Neural progenitor cell (in vitro differentiated cells): Measurements from ENCODE around the gene KIAA1191. TPM values are rescaled to one million over a fixed set of nuclear protein-coding genes. Genes with fewer than 3 reads are reported as not detected.

Experiments
- DNase-seq: peaks from one replicate; pipeline ENCODE4 v3.0.0-alpha.2; 2016; ENCODE audit warnings: low spot score
- H2AFZ ChIP-seq: fragments of 200-600 bp; sonication (generic); replicated peaks from 2 replicates; pipeline ENCODE4 v1.6.1; 2016; ENCODE audit warnings: antibody characterized with exemption
- H3F3A ChIP-seq: fragments of 200-600 bp; sonication (generic); 2 replicates; pipeline ENCODE4 v1.6.1; 2016; ENCODE audit warnings: antibody characterized with exemption, low read depth
- H3K27ac ChIP-seq: fragments of 200-600 bp; sonication (generic); 2 replicates; pipeline ENCODE4 v1.5.1; 2016; ENCODE audit warnings: mild to moderate bottlenecking
- H3K27me3 ChIP-seq: fragments of 200-600 bp; sonication (generic); 2 replicates; pipeline ENCODE4 v1.6.1; 2016; ENCODE audit warnings: mild to moderate bottlenecking, moderate library complexity
- H3K36me3 ChIP-seq: fragments of 200-600 bp; sonication (generic); 2 replicates; pipeline ENCODE4 v1.5.1; 2016
- H3K4me1 ChIP-seq: fragments of 200-600 bp; sonication (generic); 2 replicates; pipeline ENCODE4 v1.6.1; 2016; ENCODE audit warnings: mixed run types
- H3K4me2 ChIP-seq: fragments of 200-600 bp; sonication (generic); 2 replicates; pipeline ENCODE4 v1.6.1; 2016
- H3K4me3 ChIP-seq: fragments of 200-600 bp; sonication (generic); 2 replicates; pipeline ENCODE4 v1.5.1; 2016
- H3K79me2 ChIP-seq: fragments of 200-600 bp; sonication (generic); 2 replicates; pipeline ENCODE4 v1.6.1; 2016; ENCODE audit warnings: low read depth
- H3K9ac ChIP-seq: fragments of 200-600 bp; sonication (generic); 2 replicates; pipeline ENCODE4 v1.6.1; 2016
- H3K9me3 ChIP-seq: fragments of 200-600 bp; sonication (generic); 2 replicates; pipeline ENCODE4 v1.5.1; 2016; ENCODE audit warnings: low read depth
- H4K20me1 ChIP-seq: fragments of 200-600 bp; sonication (generic); 2 replicates; pipeline ENCODE4 v1.6.1; 2016; ENCODE audit warnings: low read depth
- H3K27ac Mint-ChIP-seq: 3 replicates; pipeline ENCODE4 v1.8.0; 2021; ENCODE audit warnings: mixed read lengths
- H3K27me3 Mint-ChIP-seq: 2 replicates; pipeline ENCODE4 v1.8.0; 2022; ENCODE audit warnings: low read depth, mild to moderate bottlenecking, inconsistent platforms, moderate library complexity, mixed read lengths; ENCODE audit not compliant: insufficient read depth
- H3K36me3 Mint-ChIP-seq: 3 replicates; pipeline ENCODE4 v1.8.0; 2021; ENCODE audit warnings: mixed read lengths
- H3K4me1 Mint-ChIP-seq: 3 replicates; pipeline ENCODE4 v1.8.0; 2021; ENCODE audit warnings: mixed read lengths
- H3K4me3 Mint-ChIP-seq: 3 replicates; pipeline ENCODE4 v1.8.0; 2021; ENCODE audit warnings: mild to moderate bottlenecking, moderate library complexity, mixed read lengths
- H3K9me3 Mint-ChIP-seq: 3 replicates; pipeline ENCODE4 v1.8.0; 2020; ENCODE audit warnings: mixed read lengths
- EZH2 ChIP-seq: fragments of 200-600 bp; sonication (generic); IDR thresholded peaks from 2 replicates; pipeline ENCODE4 v1.6.1; 2017; ENCODE audit warnings: antibody characterized with exemption, mild to moderate bottlenecking, moderate library complexity
- EZH2phosphoT487 ChIP-seq: fragments of 200-600 bp; sonication (generic); IDR thresholded peaks from 2 replicates; pipeline ENCODE4 v1.6.1; 2017; ENCODE audit warnings: antibody characterized with exemption
- total RNA-seq: library from RNA; depleted of rRNA; stranded (reverse); fragments of >200 nt; gene quantifications from 2 replicates; pipeline ENCODE4 v1.2.3, GENCODE V29; 2015; ENCODE audit warnings: low replicate concordance
- TF ChIP-seq, protein P1 (sequence below): fragments of 200-600 bp; sonication (generic); IDR thresholded peaks from 2 replicates; pipeline ENCODE4 v1.5.1; 2017; ENCODE audit warnings: antibody characterized with exemption, mild to moderate bottlenecking

KIAA1191 gene
- total RNA-seq, 1 donor from 2014 or later = 116 TPM

DNA sequence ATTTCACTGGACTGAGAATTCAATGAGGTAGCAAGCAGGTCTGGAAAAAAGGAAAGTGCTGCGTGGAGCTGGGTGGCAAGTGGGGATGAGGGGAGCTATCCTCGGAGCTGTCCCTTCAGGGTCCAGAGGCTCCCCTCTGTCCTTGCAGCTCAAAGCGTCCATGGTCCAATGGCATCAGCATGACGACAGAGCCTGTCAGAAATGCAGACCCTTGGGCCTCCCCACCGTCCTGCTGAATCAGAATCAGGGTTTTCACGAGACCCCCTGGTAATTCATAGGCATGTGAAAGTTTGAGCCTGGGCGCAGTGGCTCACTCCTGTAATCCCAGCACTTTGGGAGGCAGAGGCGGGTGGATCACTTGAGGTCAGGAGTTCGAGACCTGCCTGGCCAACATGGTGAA, 32.5 kb upstream of the KIAA1191 start:
- H3K79me2 ChIP-seq = peaks cover 15% of the 10 kb centered on the region
- H2AFZ ChIP-seq = no peak overlapping the region
- TF ChIP-seq, protein P1, sequence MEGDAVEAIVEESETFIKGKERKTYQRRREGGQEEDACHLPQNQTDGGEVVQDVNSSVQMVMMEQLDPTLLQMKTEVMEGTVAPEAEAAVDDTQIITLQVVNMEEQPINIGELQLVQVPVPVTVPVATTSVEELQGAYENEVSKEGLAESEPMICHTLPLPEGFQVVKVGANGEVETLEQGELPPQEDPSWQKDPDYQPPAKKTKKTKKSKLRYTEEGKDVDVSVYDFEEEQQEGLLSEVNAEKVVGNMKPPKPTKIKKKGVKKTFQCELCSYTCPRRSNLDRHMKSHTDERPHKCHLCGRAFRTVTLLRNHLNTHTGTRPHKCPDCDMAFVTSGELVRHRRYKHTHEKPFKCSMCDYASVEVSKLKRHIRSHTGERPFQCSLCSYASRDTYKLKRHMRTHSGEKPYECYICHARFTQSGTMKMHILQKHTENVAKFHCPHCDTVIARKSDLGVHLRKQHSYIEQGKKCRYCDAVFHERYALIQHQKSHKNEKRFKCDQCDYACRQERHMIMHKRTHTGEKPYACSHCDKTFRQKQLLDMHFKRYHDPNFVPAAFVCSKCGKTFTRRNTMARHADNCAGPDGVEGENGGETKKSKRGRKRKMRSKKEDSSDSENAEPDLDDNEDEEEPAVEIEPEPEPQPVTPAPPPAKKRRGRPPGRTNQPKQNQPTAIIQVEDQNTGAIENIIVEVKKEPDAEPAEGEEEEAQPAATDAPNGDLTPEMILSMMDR = no peak
- TF ChIP-seq EZH2phosphoT487 (no peak), EZH2 (no peak)
- no peak overlapping the region for H3K9ac ChIP-seq
- no peaks in the 10 kb centered on the region for H4K20me1 ChIP-seq
- no peak for DNase-seq
- H3K36me3 ChIP-seq = no peaks in the 10 kb centered on the region
- no peaks in the 10 kb centered on the region for H3K27me3 ChIP-seq
- no peak overlapping the region for H3K4me2 ChIP-seq
- no peak overlapping the region for H3K27ac ChIP-seq
- no peaks in the 10 kb centered on the region for H3K9me3 ChIP-seq
- Mint-ChIP-seq H3K36me3 (peaks cover 3% of the 10 kb centered on the region), H3K4me3 (no peak overlapping the region), H3K9me3 (no peaks in the 10 kb centered on the region), H3K27ac (no peak overlapping the region), H3K4me1 (peaks cover 5% of the 10 kb centered on the region), H3K27me3 (peaks cover 8% of the 10 kb centered on the region)
- H3F3A ChIP-seq = peaks cover 6% of the 10 kb centered on the region
- H3K4me3 ChIP-seq = no peak overlapping the region
- H3K4me1 ChIP-seq = peaks cover 4% of the 10 kb centered on the region

DNA sequence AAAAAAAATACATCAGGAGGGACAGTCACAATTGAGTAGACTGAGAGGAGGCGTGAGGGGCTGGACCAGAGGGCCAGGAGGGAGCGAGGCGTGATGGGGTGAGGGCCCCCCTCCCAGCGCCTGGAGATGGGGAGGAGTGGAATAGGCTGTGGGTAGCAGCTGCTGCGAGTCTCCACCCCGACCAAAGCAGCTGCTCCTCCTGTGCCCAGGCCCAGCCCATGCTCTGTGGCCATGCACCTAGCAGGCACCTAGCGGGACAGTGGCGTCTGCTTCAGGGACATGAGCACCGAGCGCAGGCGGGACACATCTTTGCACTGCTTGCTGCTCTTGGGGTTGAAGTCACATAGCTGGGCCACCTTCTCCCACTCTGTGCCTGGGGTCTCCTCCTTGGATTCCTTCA, 31.0 kb upstream of the KIAA1191 start:
- H3K9me3 Mint-ChIP-seq = no peaks in the 10 kb centered on the region
- H3K36me3 Mint-ChIP-seq = peaks cover 3% of the 10 kb centered on the region
- peaks cover 10% of the 10 kb centered on the region for H3K4me1 Mint-ChIP-seq

DNA sequence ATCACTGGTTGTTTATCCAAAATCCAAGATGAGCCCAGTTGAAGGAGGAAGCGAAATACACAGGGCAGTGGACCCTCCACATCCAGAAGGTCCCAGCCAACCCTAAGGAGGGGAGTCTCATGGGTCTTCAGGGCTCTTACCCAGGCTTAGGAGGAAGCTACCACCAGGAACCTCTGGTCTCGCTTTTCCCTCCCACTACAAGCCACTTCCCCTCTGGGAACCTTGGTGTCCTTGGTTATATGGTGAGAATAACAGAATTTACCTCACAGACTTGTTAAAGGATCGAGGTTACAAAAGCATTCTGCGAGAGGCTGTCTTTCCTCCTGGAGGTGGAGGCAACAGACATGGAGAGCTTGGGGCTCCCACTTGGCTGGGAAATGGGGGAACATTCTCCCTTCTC, 30.4 kb upstream of the KIAA1191 start:
- Mint-ChIP-seq H3K4me1 (peaks cover 14% of the 10 kb centered on the region), H3K4me3 (no peak overlapping the region), H3K27ac (no peak overlapping the region), H3K36me3 (peaks cover 3% of the 10 kb centered on the region), H3K9me3 (no peaks in the 10 kb centered on the region), H3K27me3 (peaks cover 14% of the 10 kb centered on the region)
- Histone ChIP-seq H3K9ac (no peak overlapping the region), H3K36me3 (no peaks in the 10 kb centered on the region), H2AFZ (no peak overlapping the region), H3K27me3 (no peaks in the 10 kb centered on the region), H3K27ac (no peak overlapping the region), H3F3A (peaks cover 7% of the 10 kb centered on the region), H3K4me2 (no peak overlapping the region), H3K79me2 (peaks cover 29% of the 10 kb centered on the region), H3K4me3 (no peak overlapping the region), H3K9me3 (no peaks in the 10 kb centered on the region), H3K4me1 (peaks cover 11% of the 10 kb centered on the region), H4K20me1 (peaks cover 8% of the 10 kb centered on the region)
- TF ChIP-seq EZH2 (no peak), EZH2phosphoT487 (no peak)
- TF ChIP-seq, protein P1 = no peak
- DNase-seq = no peak

More for the DNA sequence above, 31.0 kb upstream of the KIAA1191 start:
- Histone ChIP-seq H3K4me3 (no peak overlapping the region), H3K36me3 (no peaks in the 10 kb centered on the region), H4K20me1 (peaks cover 4% of the 10 kb centered on the region), H3K4me2 (no peak overlapping the region), H3K9ac (no peak overlapping the region), H3K27me3 (no peaks in the 10 kb centered on the region), H3K79me2 (peaks cover 24% of the 10 kb centered on the region), H2AFZ (no peak overlapping the region), H3F3A (peaks cover 7% of the 10 kb centered on the region), H3K27ac (no peak overlapping the region), H3K4me1 (peaks cover 6% of the 10 kb centered on the region), H3K9me3 (no peaks in the 10 kb centered on the region)
- Mint-ChIP-seq H3K27me3 (peaks cover 14% of the 10 kb centered on the region), H3K27ac (no peak overlapping the region), H3K4me3 (no peak overlapping the region)
- TF ChIP-seq, protein P1 = no peak
- TF ChIP-seq EZH2 = no peak
- DNase-seq = no peak
